K562 (cell line): ENCODE measurements around the gene ERMN. TPM values are rescaled to one million over a fixed set of nuclear protein-coding genes. Genes with fewer than 3 reads are reported as not detected.

Source experiments
- polyA plus RNA-seq, 8 experiments: library from polyadenylated mRNA; depleted of rRNA in 4 of 8; stranded (reverse) in 5 of 8; unstranded in 3 of 8; fragments of >200 nt; fragmentation: Nextera tagmentation in 2 of 8; fragmentation: Illumina TruSeq in 1 of 8; extraction: Ambion mirVana in 2 of 8; extraction: Trizol in 1 of 8; gene quantifications; 2 replicates each; pipeline versions ENCODE4 v1.2.1 to v1.2.3, GENCODE V29; 2011 to 2014; ENCODE audit warnings: inconsistent platforms in 1 of 8, missing spikeins in 1 of 8
- total RNA-seq, 7 experiments: library from RNA; depleted of rRNA in 6 of 7; stranded (reverse); fragments of >200 nt in 6 of 7; fragmentation: Illumina TruSeq in 2 of 7; extraction: Trizol in 2 of 7; gene quantifications; 2 replicates each; pipeline versions ENCODE4 v1.2.1 to v1.2.3, GENCODE V29; 2011 to 2021; ENCODE audit warnings: low replicate concordance in 1 of 7

Gene ERMN
- total and polyA plus RNA-seq, 9 of the 15 experiments (the other 6 are each of a cell fraction or from before 2014, with no cell fraction given): 0.03 to 0.11 (median 0.05) TPM; not detected in 3

Other genes starting within 250 kb of the ERMN start
- 40.3 and 43.5 TPM in 2 replicates for gene GALNT5, start 68.1 kb downstream of the ERMN start, total RNA-seq (2014; rRNA removed)
- 68.9 and 78.4 TPM in 2 replicates for gene GALNT5, start 68.1 kb downstream of the ERMN start, total RNA-seq (2014; rRNA removed; fragmentation: Illumina TruSeq; extraction: Trizol)
- gene GALNT5, start 68.1 kb downstream of the ERMN start, total RNA-seq (2015; rRNA removed; fragmentation: Illumina TruSeq; extraction: Trizol): 69.6 and 73.0 TPM in 2 replicates
- gene GALNT5, start 68.1 kb downstream of the ERMN start, total RNA-seq (2021): 47.4 and 54.7 TPM in 2 replicates
- gene GALNT5, start 68.1 kb downstream of the ERMN start, polyA plus RNA-seq (2011; rRNA removed): 49.8 and 58.3 TPM in 2 replicates
- 56.3 and 62.6 TPM in 2 replicates for gene GALNT5, start 68.1 kb downstream of the ERMN start, polyA plus RNA-seq (2014; fragmentation: Illumina TruSeq; extraction: Trizol)
- 10 to 100 TPM; 21.6 to 44.0 TPM for gene GALNT5, start 68.1 kb downstream of the ERMN start, polyA plus RNA-seq (2014; fragmentation: Nextera tagmentation; extraction: Ambion mirVana)
- 39.3 and 45.2 TPM in 2 replicates for gene GALNT5, start 68.1 kb downstream of the ERMN start, polyA plus RNA-seq (2014; rRNA removed)
- gene CYTIP, start 118.3 kb upstream of the ERMN start, total RNA-seq (2014; rRNA removed): 0.12 TPM in 1 of 2 replicates, not detected in the other
- gene CYTIP, start 118.3 kb upstream of the ERMN start, total RNA-seq (2014; rRNA removed; fragmentation: Illumina TruSeq; extraction: Trizol): 0.16 and 0.29 TPM in 2 replicates
- gene CYTIP, start 118.3 kb upstream of the ERMN start, total RNA-seq (2015; rRNA removed; fragmentation: Illumina TruSeq; extraction: Trizol): 0.23 and 0.33 TPM in 2 replicates
- gene CYTIP, start 118.3 kb upstream of the ERMN start, total RNA-seq (2021): 0.33 and 0.42 TPM in 2 replicates
- gene CYTIP, start 118.3 kb upstream of the ERMN start, polyA plus RNA-seq (2011; rRNA removed): 0.08 and 0.13 TPM in 2 replicates
- gene CYTIP, start 118.3 kb upstream of the ERMN start, polyA plus RNA-seq (2014; fragmentation: Illumina TruSeq; extraction: Trizol): 0.12 and 0.24 TPM in 2 replicates
- under 1 TPM; 0.10 to 0.35 TPM for gene CYTIP, start 118.3 kb upstream of the ERMN start, polyA plus RNA-seq (2014; fragmentation: Nextera tagmentation; extraction: Ambion mirVana)
- gene CYTIP, start 118.3 kb upstream of the ERMN start, polyA plus RNA-seq (2014; rRNA removed): 0.03 and 0.22 TPM in 2 replicates